HCEC 1CT (cell line): ENCODE results near the gene EML3.
A peak's percentile ranks its signal among the peaks of the same experiment; 100 is the strongest.
"Not testable (repeated sequence)": the region's sequence is repeated elsewhere in the genome, so short reads cannot be mapped to it uniquely, and the experiment has no call there.

ENCODE experiments used
- DNase-seq: peaks from one replicate; pipeline ENCODE4 v3.0.0-alpha.2; 2017

EML3 gene

DNA sequence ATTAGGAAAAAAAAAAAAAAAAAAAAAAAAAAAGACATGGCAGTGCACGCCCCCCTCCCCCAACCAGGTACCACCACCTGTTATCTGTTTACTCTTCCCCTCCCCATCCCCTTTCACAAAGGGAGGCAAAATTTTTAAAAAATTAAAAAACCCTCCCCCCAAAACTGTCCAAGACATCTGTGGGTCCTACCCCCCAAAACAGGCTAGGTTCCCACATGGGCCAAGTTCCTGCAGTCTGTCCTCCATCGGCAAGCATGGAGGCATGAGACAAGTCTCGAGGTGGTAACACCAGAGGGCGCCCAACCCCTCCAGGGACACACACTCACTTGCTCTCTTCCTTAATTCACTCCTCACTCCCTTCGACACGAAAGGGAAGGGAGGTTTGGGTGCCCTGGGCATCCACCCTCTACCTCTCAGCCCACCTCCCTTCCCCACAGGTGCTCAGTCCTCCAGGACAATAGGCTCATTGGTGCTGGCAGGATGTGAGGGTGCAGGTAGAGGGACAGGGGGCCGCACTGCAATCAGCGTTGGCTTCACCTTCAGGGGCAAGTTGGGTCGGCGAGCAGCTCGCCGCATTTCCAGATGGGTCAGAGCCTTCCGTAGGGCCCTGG is 19.0 kb downstream of the EML3 start:
- peak; percentile 69 for DNase-seq

DNA sequence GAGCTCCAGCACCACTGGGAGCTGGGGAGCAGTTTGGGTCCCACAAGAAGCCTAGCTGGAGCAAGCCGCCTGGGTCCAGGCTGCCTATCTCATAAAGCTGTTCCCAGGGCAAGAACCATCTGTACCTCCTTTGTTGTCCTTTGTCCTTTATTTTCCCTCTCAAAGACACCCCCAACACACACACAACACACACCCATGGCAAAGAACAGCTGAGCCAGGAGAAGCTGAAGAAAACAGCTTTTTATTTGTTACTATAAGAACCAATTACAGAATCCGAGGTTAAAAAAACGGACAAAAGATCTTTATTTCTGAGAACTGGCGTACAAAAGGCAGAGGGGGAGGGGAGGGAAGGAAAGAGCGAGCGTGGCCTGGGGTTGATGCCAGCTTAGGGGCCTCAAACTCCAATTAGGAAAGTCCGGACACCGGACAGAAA is 19.6 kb downstream of the EML3 start:
- no peak for DNase-seq

DNA sequence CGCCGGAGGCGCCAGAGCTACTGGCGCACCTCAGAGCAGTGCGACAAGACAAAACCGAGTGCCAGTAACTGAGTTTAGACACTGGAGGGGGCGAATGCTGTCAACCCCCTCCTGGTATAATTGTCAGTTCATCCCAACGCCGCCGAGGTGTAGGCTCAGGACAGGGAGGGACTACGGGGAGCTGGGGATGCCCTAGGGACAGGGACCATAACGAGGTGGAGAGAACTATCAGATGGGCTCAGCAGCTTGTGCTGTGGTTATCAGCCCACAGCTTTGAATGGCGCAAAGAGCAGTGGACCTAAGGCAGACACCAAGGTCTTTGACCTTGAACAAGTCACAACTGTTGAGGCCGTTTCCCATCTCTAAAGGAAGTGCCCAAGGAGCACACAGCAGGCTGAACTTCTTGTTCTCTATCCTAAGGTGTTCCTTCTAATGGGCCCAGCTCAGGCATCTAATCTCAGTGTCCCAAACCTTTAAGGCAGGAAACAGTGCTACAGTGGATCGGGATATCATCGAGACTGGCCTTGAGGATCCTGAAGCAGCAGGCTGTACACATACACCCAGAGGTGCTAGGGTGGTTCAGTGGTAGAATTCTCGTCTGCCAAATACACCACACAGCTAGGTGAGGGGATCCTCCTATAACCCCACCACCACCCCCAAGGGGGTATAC is 20.3 kb downstream of the EML3 start:
- no peak for DNase-seq

DNA sequence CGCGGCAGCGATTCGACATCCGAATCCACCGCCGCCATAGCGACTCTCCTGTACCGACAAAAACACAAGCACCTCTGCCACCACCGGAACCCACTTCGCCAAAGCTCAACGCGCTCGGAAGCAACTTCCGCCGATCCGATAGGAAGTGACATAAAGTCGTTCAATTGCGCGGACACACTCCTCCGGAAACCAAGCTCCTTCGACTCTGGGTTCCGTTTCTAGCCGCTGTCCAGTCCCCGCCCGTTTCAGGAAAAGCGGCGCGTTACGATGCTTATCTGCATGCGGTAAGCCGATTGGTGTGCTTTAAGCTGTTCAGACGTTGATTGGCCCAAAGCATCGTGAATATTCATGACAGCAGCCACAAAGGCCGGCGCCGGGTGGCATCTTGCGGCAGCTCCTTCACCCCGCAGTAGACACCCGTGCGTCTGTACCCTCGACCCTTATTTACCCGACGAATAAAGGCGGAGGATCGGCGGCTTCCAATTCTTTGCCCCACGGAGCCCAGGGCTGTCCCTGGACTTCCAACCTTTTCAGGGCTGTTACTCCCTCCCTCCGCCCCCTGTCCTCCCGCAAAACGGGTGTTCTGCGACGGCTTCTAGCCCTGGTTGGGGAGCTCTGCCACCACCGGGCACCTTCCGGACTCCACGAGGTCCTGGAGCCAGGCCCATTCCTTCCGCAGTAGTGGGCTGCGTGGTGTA is 21.0 kb downstream of the EML3 start, which contains the start of gene TUT1:
TSS of gene TUT1 (minus strand) at position 76 of the 698 bp plus-strand sequence. CDS start at position 38, 38 bp downstream.
- DNase-seq = peak; percentile 99

DNA sequence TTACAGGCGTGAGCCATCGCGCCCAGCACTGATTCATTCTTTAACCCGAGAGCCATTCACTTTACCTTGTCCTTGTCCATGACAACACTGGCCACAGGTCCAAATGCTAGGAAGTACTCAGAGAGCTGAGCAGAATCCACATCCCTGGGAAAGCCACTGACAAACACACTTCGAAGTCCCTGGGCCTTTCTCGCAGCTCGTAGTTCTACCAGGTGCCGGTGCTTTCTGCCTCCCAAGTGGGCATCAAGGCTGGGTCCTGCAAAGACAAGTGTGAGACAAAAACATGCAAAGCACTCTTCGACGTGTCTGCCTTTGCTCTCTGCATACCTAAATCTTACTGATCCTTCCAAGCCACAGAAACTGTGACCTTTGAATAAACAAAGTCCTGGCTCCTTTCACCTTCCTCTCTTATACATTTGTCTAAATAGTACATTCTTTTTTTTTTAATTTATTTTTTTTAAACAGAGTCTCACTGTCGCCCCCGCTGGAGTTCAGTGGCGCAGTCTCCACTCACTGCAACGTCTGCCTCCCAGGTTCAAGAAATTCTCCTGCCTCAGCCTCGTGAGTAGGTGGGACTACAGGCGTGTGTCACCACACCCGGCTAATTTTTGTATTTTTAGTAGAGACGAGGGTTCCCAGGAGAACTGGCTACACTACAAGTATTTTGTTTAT is 23.5 kb downstream of the EML3 start:
- DNase-seq = no peak

DNA sequence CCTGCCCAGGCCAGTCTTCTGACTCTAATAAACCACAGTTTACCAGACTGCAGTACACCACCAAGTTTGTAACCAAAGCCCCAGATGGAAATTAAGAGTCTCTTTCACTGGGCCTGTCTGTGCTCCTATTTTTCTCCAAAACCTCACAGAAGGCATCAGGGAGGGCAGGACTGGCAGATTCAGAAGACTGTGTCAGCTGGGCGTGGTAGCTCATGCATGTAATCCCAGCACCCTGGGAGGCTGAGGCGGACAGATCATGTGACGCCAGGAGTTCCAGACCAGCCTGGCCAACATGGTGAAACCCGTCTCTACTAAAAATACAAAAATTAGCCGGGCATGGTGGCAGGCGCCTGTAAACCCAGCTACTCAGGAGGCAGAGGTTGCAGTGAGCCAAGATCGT is 27.2 kb downstream of the EML3 start:
- DNase-seq = not testable (repeated sequence)

DNA sequence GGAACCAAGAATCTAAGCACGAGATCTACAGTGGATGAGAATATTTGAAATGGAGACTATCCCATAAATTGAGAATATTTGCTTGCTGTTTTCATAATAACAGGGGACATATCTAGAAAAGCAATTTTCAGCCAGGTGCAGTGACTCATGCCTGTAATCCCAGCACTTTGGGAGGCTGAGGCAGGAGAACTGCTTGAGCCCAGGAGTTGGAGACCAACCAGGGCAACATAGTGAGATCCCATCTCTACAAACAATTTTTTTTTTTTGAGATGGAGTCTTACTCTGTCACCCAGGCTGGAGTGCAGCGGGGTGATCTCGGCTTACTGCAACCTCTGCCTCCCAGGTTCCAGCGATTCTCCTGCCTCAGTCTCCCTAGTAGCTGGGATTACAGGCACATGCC is 30.8 kb downstream of the EML3 start:
- DNase-seq = not testable (repeated sequence)

DNA sequence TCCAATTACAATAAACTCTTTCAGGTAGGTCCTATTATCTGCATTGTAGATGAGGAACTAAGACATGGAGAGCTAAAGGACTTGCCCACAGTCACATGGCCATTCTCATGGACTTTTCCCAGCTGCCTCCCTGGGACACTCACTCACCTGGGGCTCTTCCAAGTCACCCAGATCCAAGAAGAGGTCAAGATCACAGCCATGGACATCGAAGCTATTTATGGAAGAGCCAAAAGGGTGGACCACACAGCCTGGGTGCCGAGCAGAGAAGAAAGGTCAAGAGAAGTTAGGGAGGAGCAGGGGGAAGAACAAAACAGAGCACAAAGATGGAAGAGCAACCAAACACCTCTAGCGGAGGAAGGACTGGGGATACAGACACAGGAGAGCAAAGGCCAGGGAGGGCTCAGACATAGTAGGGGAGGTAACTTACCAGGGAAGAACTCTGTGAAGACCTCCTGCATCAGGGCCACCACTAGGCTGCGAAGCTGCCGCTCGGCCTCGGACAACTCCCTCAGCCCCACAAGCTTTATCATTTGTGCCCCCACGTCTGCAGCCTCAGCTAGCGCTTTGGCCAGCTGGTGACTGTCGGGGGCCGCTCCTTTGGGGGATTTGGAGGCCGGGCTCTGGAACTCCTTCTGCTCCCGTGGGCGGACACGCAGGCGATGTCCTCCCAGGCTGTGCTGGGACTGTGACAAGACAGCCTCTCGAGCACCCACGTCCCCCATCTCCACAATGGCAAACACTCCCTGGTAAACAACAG is 31.4 kb downstream of the EML3 start:
- DNase-seq = no peak

DNA sequence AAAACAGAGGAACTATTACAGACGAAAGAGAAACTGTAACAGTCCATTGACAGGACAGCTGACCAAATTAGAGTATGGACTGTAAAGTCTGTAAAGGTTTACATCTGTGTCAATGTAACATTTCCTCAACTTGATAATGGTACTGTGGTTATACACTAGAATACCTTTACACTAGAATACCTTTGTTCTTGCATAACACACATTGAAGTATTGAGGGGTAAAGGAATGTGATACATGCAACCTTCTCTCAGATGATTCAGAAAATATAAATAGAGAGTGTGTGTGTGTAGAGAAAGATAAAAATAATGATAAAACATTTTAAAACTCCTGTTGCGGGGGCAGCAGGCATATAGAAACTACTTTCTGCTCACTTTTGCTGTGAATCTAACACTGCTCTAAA is 33.3 kb downstream of the EML3 start:
- DNase-seq = no peak

DNA sequence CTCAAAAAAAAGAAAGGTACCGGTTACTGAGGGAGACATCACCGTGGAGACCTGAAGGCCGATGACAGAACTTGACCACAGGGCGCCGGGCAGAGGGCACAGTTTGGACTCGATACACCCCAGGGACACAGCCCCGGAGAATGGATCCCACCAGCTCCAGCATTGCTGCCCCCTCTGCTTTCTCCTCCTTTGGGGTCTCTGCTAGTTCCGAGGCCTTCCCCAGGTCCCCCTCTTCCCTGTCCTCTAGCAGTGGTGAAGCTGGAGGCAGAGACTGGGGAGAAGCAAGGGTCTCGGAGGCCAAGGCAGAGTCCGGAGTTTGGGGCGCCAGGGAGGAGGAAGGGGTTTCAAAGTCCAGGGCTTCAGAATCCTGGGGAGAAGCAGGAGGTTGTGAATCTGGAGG is 34.0 kb downstream of the EML3 start:
- no peak for DNase-seq

DNA sequence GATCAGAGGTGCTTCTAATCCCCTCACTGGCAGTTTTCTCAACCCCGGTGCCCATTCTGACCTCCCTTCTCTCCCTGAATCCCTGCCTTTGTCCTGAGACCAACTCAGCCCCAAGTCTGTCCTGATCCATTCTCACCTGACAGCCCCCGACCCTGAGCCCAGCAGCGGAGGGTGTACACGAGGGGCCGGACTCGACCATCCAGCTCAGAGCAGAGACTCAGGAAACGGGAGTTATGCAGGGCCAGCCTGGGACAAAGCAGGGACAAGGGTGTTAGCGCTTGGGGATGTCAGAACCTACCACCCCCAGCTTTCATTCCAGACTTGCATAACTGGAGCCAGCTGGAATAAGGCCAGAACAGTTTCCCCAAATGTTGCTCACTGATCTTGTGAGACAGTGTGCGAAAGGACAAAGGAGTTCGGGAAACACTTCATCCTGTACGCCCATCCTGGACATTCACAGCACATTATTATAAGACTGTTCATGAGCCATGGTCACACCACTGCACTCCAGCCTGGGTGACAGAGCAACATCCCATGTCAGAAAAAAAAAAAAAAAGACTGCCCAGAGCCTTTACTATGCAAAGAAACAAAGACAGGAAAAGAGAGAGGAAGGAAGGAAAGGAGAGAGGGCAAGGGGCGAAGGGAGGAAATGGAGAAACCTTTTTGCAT is 35.4 kb downstream of the EML3 start:
- DNase-seq = no peak

DNA sequence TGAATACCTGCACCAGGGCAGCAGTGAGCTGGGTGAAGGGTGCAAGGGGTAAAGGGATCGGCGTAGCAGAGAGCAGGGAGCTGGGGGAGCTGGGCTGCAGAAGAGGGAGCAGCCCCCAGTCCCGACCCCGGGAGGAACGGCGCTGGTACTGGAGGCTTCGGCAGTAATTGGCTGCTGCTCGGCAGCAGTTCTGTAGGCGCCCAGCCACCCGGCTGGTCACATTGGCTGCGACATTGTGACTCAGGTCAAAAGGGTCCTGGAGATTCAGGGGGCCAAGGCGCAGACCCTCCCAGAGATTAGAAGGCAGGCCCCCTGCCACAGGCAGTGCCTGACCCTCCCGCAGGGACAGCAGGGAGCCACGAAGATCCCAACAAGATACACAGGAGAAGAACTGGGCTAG is 36.7 kb downstream of the EML3 start:
- no peak for DNase-seq

DNA sequence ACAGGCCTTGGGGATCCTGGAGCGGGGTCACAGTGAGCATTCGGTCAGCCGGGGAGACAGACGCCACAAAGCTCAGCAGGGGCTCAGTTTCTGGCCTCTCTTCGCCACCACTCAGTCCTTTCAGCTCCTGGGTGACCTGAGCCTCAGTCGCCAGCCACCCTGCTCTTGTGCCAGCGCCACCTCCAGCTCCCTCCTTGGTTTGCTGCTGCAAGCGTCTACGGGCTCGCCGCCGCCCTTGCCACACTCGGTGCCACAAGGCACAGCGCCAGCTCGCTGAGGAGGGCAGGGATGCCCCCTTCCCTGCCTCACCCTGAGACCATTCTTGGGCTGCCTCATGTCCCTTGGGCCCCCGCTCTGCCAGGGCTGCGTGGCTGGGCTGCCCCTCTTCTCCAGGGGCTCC is 37.4 kb downstream of the EML3 start:
- no peak for DNase-seq

DNA sequence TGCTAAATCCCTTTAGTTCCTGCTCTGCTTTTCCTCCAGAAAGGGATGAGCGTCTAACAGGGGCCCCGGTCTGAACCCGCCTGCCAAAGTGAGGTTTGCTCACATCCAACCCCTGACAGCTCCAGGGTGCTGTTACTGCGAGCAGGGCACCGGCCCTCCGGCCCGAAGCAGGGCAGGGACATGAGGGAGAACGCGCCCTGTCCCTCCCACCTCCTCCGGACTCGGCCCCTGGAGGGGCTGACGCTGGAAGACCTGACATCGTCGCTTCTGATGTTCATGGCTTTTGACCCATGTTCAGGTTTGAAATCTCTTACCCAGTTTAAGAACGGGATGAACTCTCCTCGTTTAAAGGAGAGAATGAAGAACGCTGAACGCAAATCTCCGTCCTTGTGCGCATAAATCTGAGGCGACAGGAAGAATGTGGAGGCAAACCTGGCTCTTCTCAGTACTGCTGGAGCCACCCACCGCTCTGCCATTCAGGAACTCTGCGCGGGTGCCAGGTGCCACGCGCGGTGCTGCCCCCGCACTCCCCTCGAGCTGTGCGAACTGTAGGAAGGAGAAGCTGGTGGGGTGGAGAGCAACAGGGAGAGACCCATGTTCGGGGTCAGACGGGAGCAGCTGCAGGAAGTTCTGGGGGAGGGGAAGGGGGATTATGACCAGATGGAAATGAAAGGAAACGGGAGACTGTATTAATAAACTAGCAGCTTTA is 38.1 kb downstream of the EML3 start:
- peak; percentile 17 for DNase-seq

DNA sequence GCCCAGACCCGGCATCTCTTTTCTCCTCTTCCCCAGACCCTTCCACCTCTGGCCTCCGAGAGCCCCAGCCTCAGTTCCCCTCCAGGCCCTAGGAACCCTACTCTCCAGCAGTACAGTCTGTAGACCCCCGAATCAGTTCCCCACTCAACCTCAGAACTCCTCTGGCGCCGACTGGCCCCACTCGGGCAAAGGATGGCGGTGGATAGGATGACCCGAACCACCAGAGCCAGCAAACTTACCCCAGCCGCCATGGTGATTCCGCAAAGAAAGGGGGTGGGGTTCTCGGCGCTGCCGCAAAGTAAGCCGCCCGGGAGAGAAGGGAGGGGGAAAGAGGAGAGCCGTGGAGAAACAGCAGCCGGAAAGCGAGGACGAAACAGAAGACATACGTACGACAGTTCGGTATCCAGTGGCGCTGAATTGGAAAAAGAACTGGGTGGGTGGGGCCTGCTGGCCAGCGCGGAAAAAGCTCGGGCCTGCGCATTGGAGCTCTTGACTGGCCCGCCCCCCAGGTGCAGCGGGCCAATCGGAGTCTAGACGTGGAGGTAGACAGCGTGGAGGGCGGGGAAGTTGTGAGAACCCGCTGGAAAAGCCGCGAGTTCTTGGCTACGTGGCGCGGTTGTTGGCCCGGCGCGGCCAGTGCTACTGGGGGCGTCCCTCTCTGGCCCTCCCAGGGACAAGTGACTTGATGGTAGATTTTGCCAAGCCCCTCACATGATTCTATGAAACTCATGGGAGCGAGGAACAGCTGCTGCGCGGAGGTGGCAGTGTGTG is 38.8 kb downstream of the EML3 start, which contains the start of gene EEF1G:
TSS of gene EEF1G (minus strand) at position 300 of the 771 bp plus-strand sequence. CDS start at position 251, 49 bp downstream.
- peak; percentile 100 for DNase-seq

DNA sequence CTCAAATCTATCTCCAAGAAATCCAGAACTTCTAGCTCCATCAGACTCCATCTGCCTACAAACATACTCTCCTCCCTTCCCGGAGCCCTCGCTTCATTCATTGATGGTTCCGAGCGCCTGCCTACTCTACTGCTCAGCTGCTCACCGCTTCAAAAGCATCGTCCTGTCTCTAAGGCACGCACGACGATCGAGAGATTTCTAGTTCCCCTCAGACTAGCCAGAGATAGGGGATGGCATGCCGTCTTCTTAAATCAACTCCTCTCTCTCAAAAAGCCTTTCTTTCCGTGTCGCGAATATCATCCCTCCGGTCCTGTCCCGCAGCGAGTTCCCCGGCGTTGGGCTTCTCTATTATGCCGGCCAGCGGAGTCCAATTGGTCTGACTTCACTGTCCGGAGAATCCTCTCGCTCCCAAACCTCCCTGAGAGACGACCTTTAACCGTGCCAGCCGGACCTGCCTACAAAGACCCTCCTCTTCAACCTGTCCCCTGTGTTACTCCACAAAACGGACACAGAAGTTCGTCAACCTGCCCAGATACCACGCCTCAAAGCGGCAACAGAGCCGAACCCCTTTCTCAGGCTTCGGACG is 39.5 kb downstream of the EML3 start:
- peak; percentile 23 for DNase-seq

DNA sequence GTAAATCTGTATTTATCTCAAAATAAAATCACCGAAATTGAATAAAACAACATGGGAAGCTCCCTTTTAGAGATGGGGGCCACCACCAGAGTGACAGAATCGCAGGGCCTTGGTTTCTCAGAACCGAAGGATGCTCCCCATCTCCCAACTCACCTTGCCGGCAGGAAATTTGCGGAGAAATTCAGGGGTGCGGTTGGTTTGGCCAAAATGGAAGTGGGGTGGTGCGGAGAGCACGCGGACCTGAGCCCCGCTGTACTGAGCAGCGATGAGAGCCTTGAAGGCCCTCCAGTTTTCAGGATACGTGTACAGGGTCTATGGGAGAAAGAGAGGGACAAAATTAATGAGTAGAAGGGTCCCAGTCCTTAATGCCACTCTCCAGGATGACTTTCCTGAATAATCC is 40.1 kb downstream of the EML3 start:
- no peak for DNase-seq

DNA sequence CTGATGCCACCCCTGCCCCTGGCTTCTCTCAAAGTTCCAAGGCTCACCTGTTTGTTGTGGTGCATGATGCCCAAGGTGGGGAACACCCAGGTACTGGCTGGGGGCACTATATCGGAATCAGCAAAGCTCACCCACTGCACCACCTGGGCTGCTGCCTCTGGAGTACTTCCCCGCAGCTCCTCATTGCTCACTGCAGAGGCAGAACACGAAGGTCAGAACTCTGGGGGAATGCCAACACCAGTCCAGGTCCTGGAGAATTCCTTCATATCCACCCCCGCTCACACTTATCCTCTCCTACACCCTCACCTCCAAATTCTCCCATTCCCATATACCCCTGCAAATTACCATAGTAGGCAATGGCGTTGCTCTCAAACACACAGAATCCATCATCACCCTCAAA is 41.1 kb downstream of the EML3 start:
- DNase-seq = not testable (repeated sequence)

DNA sequence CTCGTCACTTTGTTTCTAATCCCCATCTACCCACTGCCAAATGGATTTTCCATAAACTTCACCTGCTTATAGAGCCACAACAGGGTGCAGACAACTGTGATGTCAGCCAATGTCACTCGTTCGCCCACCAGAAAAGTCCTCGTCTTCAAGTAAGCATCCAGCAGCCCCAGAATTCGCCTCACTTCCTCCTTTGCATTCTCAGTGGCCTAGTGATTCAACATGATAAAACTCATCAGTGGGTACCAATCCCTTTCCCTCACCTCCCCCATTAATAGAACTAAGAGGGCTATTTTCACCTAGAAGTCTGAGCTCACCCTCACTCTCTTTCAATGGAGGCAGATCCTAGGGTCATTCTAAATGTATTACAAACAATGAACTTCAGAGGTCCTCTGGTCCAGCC is 41.7 kb downstream of the EML3 start:
- not testable (repeated sequence) for DNase-seq

DNA sequence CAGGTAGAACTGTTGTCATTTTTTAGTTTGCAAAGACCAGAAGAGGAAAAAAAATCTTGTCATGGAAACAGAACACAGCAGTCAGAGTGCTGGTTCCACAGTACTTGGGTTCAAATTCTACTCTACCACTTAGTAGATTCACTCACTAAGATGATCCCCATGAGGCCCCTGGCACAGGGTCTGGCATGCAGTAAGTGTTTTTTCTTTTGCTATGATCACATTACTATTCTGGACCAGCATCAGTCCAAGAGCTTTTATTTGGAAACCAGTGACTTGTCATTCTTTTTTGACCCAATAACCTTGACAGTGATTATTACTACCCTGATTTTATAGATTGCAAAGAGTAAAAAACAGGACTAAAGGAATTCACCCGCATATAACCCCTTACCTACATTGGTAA is 43.0 kb downstream of the EML3 start:
- DNase-seq = no peak
